GM18858 (cell line): ENCODE data around the gene COL15A1.
A peak's percentile ranks its signal among the peaks of the same experiment; 100 is the strongest.

Experiments used
- ATAC-seq: cut with Tn5 transposase; IDR thresholded peaks from one replicate; pipeline ENCODE4 v1.9.1; 2021; ENCODE audit not compliant: unreplicated experiment

COL15A1 gene

GRCh38 chr9:99052815-99053715 is 109.4 kb downstream of the COL15A1 start:
- no peak for ATAC-seq

- ATAC-seq, result no peak
These were observed 110.9 kb downstream of the COL15A1 start for GRCh38 chr9:99054581-99054980.

GRCh38 chr9:99055384-99055783 is 111.7 kb downstream of the COL15A1 start:
- ATAC-seq, result no peak

- no peak for ATAC-seq
These were observed 112.5 kb downstream of the COL15A1 start for GRCh38 chr9:99056186-99056585.

GRCh38 chr9:99056886-99057664 is 113.4 kb downstream of the COL15A1 start:
- ATAC-seq, result no peak

- peak; percentile 80 for ATAC-seq
These were observed 114.2 kb downstream of the COL15A1 start for GRCh38 chr9:99057665-99058625.

GRCh38 chr9:99058964-99059921 is 115.5 kb downstream of the COL15A1 start:
- ATAC-seq, result peak; percentile 60

GRCh38 chr9:99060621-99061020 is 116.9 kb downstream of the COL15A1 start:
- no peak for ATAC-seq

GRCh38 chr9:99062549-99062948 is 118.8 kb downstream of the COL15A1 start:
- ATAC-seq, result no peak

- ATAC-seq, result no peak
These were observed 119.8 kb downstream of the COL15A1 start for GRCh38 chr9:99063522-99063921.

- ATAC-seq, result no peak
These were observed 122.9 kb downstream of the COL15A1 start for GRCh38 chr9:99066571-99066970.

- ATAC-seq, result no peak
These were observed 125.4 kb downstream of the COL15A1 start for GRCh38 chr9:99069075-99069474.

GRCh38 chr9:99069546-99069945 is 125.8 kb downstream of the COL15A1 start:
- ATAC-seq, result no peak

- ATAC-seq, result no peak
These were observed 127.0 kb downstream of the COL15A1 start for GRCh38 chr9:99070681-99071080.

GRCh38 chr9:99071313-99072039 is 127.8 kb downstream of the COL15A1 start:
- ATAC-seq, result no peak

- ATAC-seq, result no peak
These were observed 128.3 kb downstream of the COL15A1 start for GRCh38 chr9:99072040-99072394.

GRCh38 chr9:99073347-99073746 is 129.6 kb downstream of the COL15A1 start:
- no peak for ATAC-seq

- no peak for ATAC-seq
These were observed 130.5 kb downstream of the COL15A1 start for GRCh38 chr9:99073985-99074901.
